ENCODE measurements around the gene CHAF1A.
A peak's percentile ranks its signal among the peaks of the same experiment; 100 is the strongest.

Gene CHAF1A

GRCh38 chr19:4453232-4454179, 51.1 kb downstream of the CHAF1A start (continued):
- TF ChIP-seq PATZ1 (tag by site-specific recombination; IDR thresholded peaks at IDR 0.05), result peak; percentile 57; the same call in 1 of the 2 replicates
- TF ChIP-seq, protein P1, sequence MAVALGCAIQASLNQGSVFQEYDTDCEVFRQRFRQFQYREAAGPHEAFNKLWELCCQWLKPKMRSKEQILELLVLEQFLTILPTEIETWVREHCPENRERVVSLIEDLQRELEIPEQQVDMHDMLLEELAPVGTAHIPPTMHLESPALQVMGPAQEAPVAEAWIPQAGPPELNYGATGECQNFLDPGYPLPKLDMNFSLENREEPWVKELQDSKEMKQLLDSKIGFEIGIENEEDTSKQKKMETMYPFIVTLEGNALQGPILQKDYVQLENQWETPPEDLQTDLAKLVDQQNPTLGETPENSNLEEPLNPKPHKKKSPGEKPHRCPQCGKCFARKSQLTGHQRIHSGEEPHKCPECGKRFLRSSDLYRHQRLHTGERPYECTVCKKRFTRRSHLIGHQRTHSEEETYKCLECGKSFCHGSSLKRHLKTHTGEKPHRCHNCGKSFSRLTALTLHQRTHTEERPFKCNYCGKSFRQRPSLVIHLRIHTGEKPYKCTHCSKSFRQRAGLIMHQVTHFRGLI (tag by site-specific recombination; IDR thresholded peaks at IDR 0.05), result peak; percentile 79; the same call in 1 of the 2 replicates

DNA sequence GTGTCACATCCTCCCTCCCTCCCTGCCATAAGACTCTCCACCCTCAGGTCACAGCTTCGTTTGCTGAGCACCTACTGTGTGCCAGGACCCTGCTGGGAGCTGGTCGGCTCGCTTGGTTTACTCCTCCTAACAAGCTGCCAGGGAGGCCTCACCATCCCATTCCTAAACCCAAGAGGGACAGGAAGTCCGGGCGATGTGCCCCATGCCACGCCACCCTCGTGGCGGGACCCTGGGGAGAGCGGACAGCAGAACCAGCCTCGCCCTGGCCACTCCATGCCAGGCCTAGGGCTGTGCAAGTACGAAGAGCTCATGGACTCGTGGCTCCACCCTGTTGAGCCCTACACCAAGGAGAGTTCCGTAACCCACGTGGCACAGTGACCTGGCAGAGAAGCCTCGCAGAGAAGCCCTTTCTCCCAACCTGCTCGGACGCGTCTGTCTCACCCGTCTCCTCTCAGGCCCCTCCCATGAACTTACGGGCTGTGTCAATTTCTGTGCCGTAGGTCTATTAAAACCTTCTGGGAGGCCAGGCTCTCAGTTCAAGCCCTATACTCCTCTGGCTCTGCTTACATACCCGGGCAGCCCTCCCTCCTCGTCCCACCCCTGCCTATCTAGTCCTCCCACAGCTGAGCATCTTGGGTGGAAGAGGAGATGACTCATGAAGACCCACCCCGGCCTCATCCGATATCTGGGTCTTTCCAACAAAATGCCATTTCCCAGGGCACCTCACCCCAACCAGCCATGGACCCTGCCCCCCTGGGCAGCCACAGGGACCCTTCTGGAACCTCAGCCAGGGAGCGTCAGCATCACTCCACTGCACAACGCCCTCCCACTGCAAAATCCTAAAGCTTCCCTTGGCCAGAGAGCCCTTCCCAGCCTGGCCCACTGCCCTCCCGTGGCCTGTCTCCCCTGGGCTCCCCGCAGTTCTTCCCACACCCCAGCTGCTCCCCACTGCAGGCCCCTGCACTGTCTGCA, 52.6 kb downstream of the CHAF1A start:
- ChIA-PET POLR2A (interaction anchor here (0.7 to 4.9 kb wide), 6 partner anchors 9 to 50 kb away, joined by 3 to 23 read pairs (median 3); partner anchors contain the start of gene HDGFL2), CTCF (interaction anchor here (0.5 to 1.5 kb wide), 4 partner anchors 9 to 188 kb away, joined by 3 to 4 read pairs (median 4); no protein-coding TSS in a partner anchor)
- peaks cover 17 to 46% of the 10 kb centered on the region in 2 experiments for H3K36me3 ChIP-seq (ENCODE audit: control insufficient read depth in 2 of 2, insufficient read depth in 1 of 2, low read length in 2 of 2)
- H3K4me3 ChIP-seq (ENCODE audit: low read depth, low read length), result no peak overlapping the region
- H3K9me3 ChIP-seq (ENCODE audit: control insufficient read depth, insufficient read depth, low read depth, low read length), result no peaks in the 10 kb centered on the region
- H3K4me1 ChIP-seq (ENCODE audit: control insufficient read depth, insufficient read depth, low read length), result peaks cover 7% of the 10 kb centered on the region
- H3K27ac ChIP-seq (ENCODE audit: extremely low read depth, low read depth, low read length), result peak overlapping the region; percentile 26
- TF ChIP-seq ZNF274 (IDR thresholded peaks at IDR 0.05; ENCODE audit: low read length) (no peak), ZNF274 (tag by site-specific recombination; IDR thresholded peaks at IDR 0.05; ENCODE audit: borderline replicate concordance) (no peak), ZNF121 (tag by site-specific recombination; IDR thresholded peaks at IDR 0.05) (no peak), ZIC2 (tag by site-specific recombination; IDR thresholded peaks at IDR 0.05) (peak; percentile 79), ZNF114 (tag by site-specific recombination; IDR thresholded peaks at IDR 0.05) (no peak), ZNF530 (tag by site-specific recombination; IDR thresholded peaks at IDR 0.05; ENCODE audit: low read depth) (no peak), ZNF707 (tag by site-specific recombination; IDR thresholded peaks at IDR 0.05) (no peak), ZFP69B (tag by site-specific recombination; IDR thresholded peaks at IDR 0.05) (no peak), ZNF670 (tag by site-specific recombination; IDR thresholded peaks at IDR 0.05; ENCODE audit: low read depth) (no peak), ZNF148 (tag by site-specific recombination; IDR thresholded peaks at IDR 0.05; ENCODE audit: borderline replicate concordance) (no peak), ZSCAN16 (tag by site-specific recombination; IDR thresholded peaks at IDR 0.05) (no peak), MYNN (tag by site-specific recombination; IDR thresholded peaks at IDR 0.05; ENCODE audit: borderline replicate concordance) (no peak), ZFHX2 (tag by site-specific recombination; conservative IDR thresholded peaks at IDR 0.05) (peak; percentile 55), ZNF350 (tag by site-specific recombination; IDR thresholded peaks at IDR 0.05) (no peak), GLIS1 (tag by site-specific recombination; IDR thresholded peaks at IDR 0.05) (peak; percentile 92), ZNF664 (tag by site-specific recombination; IDR thresholded peaks at IDR 0.05) (no peak), ZSCAN30 (tag by site-specific recombination; IDR thresholded peaks at IDR 0.05) (no peak), OVOL3 (tag by site-specific recombination; IDR thresholded peaks at IDR 0.05) (no peak), TCF7L2 (IDR thresholded peaks at IDR 0.05; ENCODE audit: borderline replicate concordance, low read depth, low read length) (no peak), ZNF324 (tag by site-specific recombination; IDR thresholded peaks at IDR 0.05) (no peak)
- TF ChIP-seq, protein P2, sequence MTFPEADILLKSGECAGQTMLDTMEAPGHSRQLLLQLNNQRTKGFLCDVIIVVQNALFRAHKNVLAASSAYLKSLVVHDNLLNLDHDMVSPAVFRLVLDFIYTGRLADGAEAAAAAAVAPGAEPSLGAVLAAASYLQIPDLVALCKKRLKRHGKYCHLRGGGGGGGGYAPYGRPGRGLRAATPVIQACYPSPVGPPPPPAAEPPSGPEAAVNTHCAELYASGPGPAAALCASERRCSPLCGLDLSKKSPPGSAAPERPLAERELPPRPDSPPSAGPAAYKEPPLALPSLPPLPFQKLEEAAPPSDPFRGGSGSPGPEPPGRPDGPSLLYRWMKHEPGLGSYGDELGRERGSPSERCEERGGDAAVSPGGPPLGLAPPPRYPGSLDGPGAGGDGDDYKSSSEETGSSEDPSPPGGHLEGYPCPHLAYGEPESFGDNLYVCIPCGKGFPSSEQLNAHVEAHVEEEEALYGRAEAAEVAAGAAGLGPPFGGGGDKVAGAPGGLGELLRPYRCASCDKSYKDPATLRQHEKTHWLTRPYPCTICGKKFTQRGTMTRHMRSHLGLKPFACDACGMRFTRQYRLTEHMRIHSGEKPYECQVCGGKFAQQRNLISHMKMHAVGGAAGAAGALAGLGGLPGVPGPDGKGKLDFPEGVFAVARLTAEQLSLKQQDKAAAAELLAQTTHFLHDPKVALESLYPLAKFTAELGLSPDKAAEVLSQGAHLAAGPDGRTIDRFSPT (tag by site-specific recombination; IDR thresholded peaks at IDR 0.05), result 0 out of 2 replicates have a peak, but pooled peaks have one; percentile 33

All from HEK293 (cell line).